Ovary (tissue), 3 donors: Measurements from ENCODE around the gene LIN28A.

Source experiments
- EP300 ChIP-seq: sonication (generic); formaldehyde crosslinking; IDR thresholded peaks from one replicate; pipeline ENCODE4 v1.6.1; 2017; ENCODE audit warnings: antibody characterized with exemption
- POLR2A ChIP-seq: fragments of 450-650 bp; IDR thresholded peaks from one replicate; pipeline ENCODE4 v1.6.1; 2017; ENCODE audit warnings: antibody characterized with exemption, mild to moderate bottlenecking, moderate library complexity
- TF ChIP-seq, protein P1 (sequence below), 3 donors: fragments of 450-650 bp in 2 of 3; fragments of 200-600 bp in 1 of 3; IDR thresholded peaks; one replicate each; pipeline versions ENCODE4 v1.5.1 to v1.8.0; 2016 to 2022; ENCODE audit warnings: antibody characterized with exemption in 3 of 3, mild to moderate bottlenecking in 1 of 3
- donor health status: DM: no; HTN: no; CAD: no.

DNA sequence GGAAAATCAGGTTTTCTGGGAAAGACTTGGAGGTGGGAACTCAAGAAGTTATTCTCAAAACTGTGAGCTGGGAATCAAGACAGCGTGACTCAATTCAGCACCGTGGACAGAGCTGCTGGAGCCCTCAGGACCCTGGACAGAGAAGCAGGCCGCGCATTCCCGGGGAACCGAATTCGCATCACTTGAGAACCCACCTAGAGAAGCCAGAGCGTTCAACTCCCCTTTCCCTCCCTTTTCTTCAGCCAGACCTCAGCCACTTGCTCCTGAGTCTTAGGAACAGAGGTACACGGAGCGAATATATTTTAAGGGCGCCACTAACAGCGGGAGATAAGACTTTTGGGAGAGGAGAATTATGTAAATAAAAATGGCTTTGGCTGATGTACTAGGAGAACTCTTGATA lies 2.0 kb upstream of the LIN28A start:
- TF ChIP-seq EP300: no peak
- peak; percentile 16 for TF ChIP-seq POLR2A
- TF ChIP-seq, protein P1, sequence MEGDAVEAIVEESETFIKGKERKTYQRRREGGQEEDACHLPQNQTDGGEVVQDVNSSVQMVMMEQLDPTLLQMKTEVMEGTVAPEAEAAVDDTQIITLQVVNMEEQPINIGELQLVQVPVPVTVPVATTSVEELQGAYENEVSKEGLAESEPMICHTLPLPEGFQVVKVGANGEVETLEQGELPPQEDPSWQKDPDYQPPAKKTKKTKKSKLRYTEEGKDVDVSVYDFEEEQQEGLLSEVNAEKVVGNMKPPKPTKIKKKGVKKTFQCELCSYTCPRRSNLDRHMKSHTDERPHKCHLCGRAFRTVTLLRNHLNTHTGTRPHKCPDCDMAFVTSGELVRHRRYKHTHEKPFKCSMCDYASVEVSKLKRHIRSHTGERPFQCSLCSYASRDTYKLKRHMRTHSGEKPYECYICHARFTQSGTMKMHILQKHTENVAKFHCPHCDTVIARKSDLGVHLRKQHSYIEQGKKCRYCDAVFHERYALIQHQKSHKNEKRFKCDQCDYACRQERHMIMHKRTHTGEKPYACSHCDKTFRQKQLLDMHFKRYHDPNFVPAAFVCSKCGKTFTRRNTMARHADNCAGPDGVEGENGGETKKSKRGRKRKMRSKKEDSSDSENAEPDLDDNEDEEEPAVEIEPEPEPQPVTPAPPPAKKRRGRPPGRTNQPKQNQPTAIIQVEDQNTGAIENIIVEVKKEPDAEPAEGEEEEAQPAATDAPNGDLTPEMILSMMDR (IDR thresholded peaks at IDR 0.05): no peak
